HG02623 (cell line): ENCODE data around the gene LYSET.
"Not testable (repeated sequence)": the region's sequence is repeated elsewhere in the genome, so short reads cannot be mapped to it uniquely, and the experiment has no call there.

Experiments
- ATAC-seq: cut with Tn5 transposase; IDR thresholded peaks from one replicate; pipeline ENCODE4 v1.9.1; 2021; ENCODE audit warnings: moderate library complexity; ENCODE audit not compliant: unreplicated experiment

The LYSET gene

GRCh38 chr14:93184391-93185348 lies at the start of gene LYSET, which contains the start of gene MOAP1:
Gene LYSET (plus strand): TSS chr14:93185317. CDS start chr14:93185406, 89 bp downstream.
Gene MOAP1 (minus strand): TSS chr14:93184897. CDS start chr14:93184242, 655 bp downstream.
- peak; percentile 67 for ATAC-seq

- ATAC-seq: no peak
These were observed 49.7 kb upstream of the LYSET start for GRCh38 chr14:93135399-93135798.

- no peak for ATAC-seq
These were observed 49.1 kb upstream of the LYSET start for GRCh38 chr14:93136009-93136408.

- not testable (repeated sequence) for ATAC-seq
These were observed 48.6 kb upstream of the LYSET start for GRCh38 chr14:93136508-93136907.

GRCh38 chr14:93137864-93138263 lies 47.3 kb upstream of the LYSET start:
- ATAC-seq: no peak

GRCh38 chr14:93142854-93143652 lies 42.1 kb upstream of the LYSET start:
- ATAC-seq: no peak

GRCh38 chr14:93146119-93146518 lies 39.0 kb upstream of the LYSET start:
- no peak for ATAC-seq

GRCh38 chr14:93148979-93149378 lies 36.1 kb upstream of the LYSET start:
- ATAC-seq: no peak

- no peak for ATAC-seq
These were observed 34.6 kb upstream of the LYSET start for GRCh38 chr14:93150227-93151208.

GRCh38 chr14:93153121-93153520 lies 32.0 kb upstream of the LYSET start:
- ATAC-seq: no peak

- no peak for ATAC-seq
These were observed 29.4 kb upstream of the LYSET start for GRCh38 chr14:93155667-93156066.

- no peak for ATAC-seq
These were observed 28.3 kb upstream of the LYSET start for GRCh38 chr14:93156693-93157369.

GRCh38 chr14:93158349-93158748 lies 26.8 kb upstream of the LYSET start:
- not testable (repeated sequence) for ATAC-seq

- not testable (repeated sequence) for ATAC-seq
These were observed 25.3 kb upstream of the LYSET start for GRCh38 chr14:93159625-93160352.

GRCh38 chr14:93160353-93160801 lies 24.7 kb upstream of the LYSET start:
- ATAC-seq: no peak

GRCh38 chr14:93161411-93161940 lies 23.6 kb upstream of the LYSET start:
- ATAC-seq: no peak

- ATAC-seq: no peak
These were observed 21.6 kb upstream of the LYSET start for GRCh38 chr14:93163564-93163963.
